NCI-H446 (cell line): ENCODE measurements around the gene FGF14.

ENCODE experiments used
- DNase-seq, 2 experiments: peaks; one replicate each; lab custom pipeline; 2025; lab: John Stamatoyannopoulos, UW

The FGF14 gene

DNA sequence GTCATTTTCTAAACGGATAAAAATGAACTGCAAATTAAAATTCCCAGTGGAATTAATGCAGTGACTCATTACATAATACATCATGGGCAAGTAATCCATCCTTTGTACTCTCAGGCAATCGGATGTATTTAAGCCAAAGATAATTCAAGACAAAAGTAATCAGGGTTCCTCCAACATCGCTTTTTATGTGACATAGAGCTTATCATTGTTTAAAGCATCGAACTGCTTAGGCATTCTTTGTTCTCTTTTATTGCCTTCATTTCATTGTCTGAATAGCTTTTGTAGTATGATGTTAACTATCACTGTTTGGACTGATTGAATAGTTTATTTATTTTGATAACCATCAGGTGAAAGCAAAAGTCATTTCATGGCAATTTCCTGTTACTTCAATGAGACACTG, 740.0 kb downstream of the FGF14 start:
- DNase-seq = no peak
